ENCODE measurements around the gene CCDC149. TPM values are rescaled to one million over a fixed set of nuclear protein-coding genes. Genes with fewer than 3 reads are reported as not detected.

The CCDC149 gene
- total RNA-seq, 1 donor from 2014 or later, result 11.4 TPM

- no peak for DNase-seq
Observed at GRCh38 chr4:24878636-24879016, 34.2 kb downstream of the CCDC149 start.

- no peak for DNase-seq
Observed at GRCh38 chr4:24877868-24878635, 34.8 kb downstream of the CCDC149 start.

GRCh38 chr4:24876431-24876830 lies 36.4 kb downstream of the CCDC149 start:
- no peak for DNase-seq

- no peak for DNase-seq
Observed at GRCh38 chr4:24872720-24873119, 40.1 kb downstream of the CCDC149 start.

- no peak for DNase-seq
Observed at GRCh38 chr4:24871210-24871609, 41.6 kb downstream of the CCDC149 start.

GRCh38 chr4:24867766-24868296 lies 45.0 kb downstream of the CCDC149 start:
- DNase-seq, result no peak

GRCh38 chr4:24867251-24867650 lies 45.6 kb downstream of the CCDC149 start:
- no peak for DNase-seq

GRCh38 chr4:24865401-24865800 lies 47.4 kb downstream of the CCDC149 start:
- no peak for DNase-seq

- DNase-seq, result no peak
Observed at GRCh38 chr4:24863799-24864198, 49.0 kb downstream of the CCDC149 start.

GRCh38 chr4:24862073-24862751 lies 50.6 kb downstream of the CCDC149 start:
- DNase-seq, result no peak

GRCh38 chr4:24858550-24858949 lies 54.3 kb downstream of the CCDC149 start:
- DNase-seq, result no peak

GRCh38 chr4:24858026-24858425 lies 54.8 kb downstream of the CCDC149 start:
- peak; percentile 31 for DNase-seq

- DNase-seq, result no peak
Observed at GRCh38 chr4:24856586-24856985, 56.3 kb downstream of the CCDC149 start.

- no peak for DNase-seq
Observed at GRCh38 chr4:24855741-24856140, 57.1 kb downstream of the CCDC149 start.

- DNase-seq, result no peak
Observed at GRCh38 chr4:24853142-24853541, 59.7 kb downstream of the CCDC149 start.

- no peak for DNase-seq
Observed at GRCh38 chr4:24850674-24851073, 62.2 kb downstream of the CCDC149 start.

- DNase-seq, result peak; percentile 37
Observed at GRCh38 chr4:24849756-24850155, 63.1 kb downstream of the CCDC149 start.

GRCh38 chr4:24849351-24849750 lies 63.5 kb downstream of the CCDC149 start:
- DNase-seq, result no peak

- no peak for DNase-seq
Observed at GRCh38 chr4:24846716-24847115, 66.1 kb downstream of the CCDC149 start.

- DNase-seq, result no peak
Observed at GRCh38 chr4:24845902-24846301, 66.9 kb downstream of the CCDC149 start.

- DNase-seq, result no peak
Observed at GRCh38 chr4:24845132-24845531, 67.7 kb downstream of the CCDC149 start.

- no peak for DNase-seq
Observed at GRCh38 chr4:24843096-24843495, 69.7 kb downstream of the CCDC149 start.

- DNase-seq, result no peak
Observed at GRCh38 chr4:24842356-24842755, 70.5 kb downstream of the CCDC149 start.
